Left cardiac atrium (tissue), 4 donors: ENCODE results near the gene KLHL41. TPM values are rescaled to one million over a fixed set of nuclear protein-coding genes. Genes with fewer than 3 reads are reported as not detected.

Experiments used
- ATAC-seq, 2 donors: fragments of 200-7000 bp; cut with Tn5 transposase; one replicate each; pipeline ENCODE4 v1.9.1; 2020; ENCODE audit warnings: mild to moderate bottlenecking in 2 of 2, moderate library complexity in 2 of 2
- DNase-seq: peaks from one replicate; pipeline ENCODE4 v3.0.0-alpha.2; 2020
- intact Hi-C, 2 donors: fragments of 100-400 bp; cut with DNase I; formaldehyde crosslinking; loops; one replicate each; pipeline versions ENCODE4 v1.14.1 to v1.15.1; 2022 to 2023
- long read RNA-seq: library from polyadenylated mRNA; unstranded; transcript quantifications from one replicate; pipeline ENCODE4 v2.0.0, GENCODE V29; 2021
- total RNA-seq, 2 donors: library from RNA; stranded (reverse); fragmentation: NEBNext Ultra II Directional; extraction: Animal tissue kit (Norgen Biotek cat#: 25700); gene quantifications; one replicate each; pipeline ENCODE4 v1.2.1, GENCODE V29; 2021
- donor health status: DM: no; HTN: yes; CAD: no.
- donor health status: DM: no; HTN: yes; CAD: no; lungs with severe emphysema.
- donor health status: DM: yes; HTN: yes; CAD: no.
- donor health status: Dilated cardiomyopathy.

Gene KLHL41
- total RNA-seq = 10 to 100 TPM; 92.0 to 95.9 TPM
- long read RNA-seq, transcript KLHL41-201 (6 exons, 2,464 nt) = major isoform, 45 of 50 reads
- long read RNA-seq, partial matches to known transcripts = 2 of 50 reads
- long read RNA-seq, other reads (novel, unspliced or antisense) = 3 of 50 reads

- ATAC-seq (peak; percentile 83 to 85), DNase-seq (no peak)
- intact Hi-C loops = no loop called here
Measured at GRCh38 chr2:169509298-169509885, at the start of gene KLHL41. TSS of gene KLHL41 (plus strand) at chr2:169509702. CDS start at chr2:169509779, 77 bp downstream.

DNA sequence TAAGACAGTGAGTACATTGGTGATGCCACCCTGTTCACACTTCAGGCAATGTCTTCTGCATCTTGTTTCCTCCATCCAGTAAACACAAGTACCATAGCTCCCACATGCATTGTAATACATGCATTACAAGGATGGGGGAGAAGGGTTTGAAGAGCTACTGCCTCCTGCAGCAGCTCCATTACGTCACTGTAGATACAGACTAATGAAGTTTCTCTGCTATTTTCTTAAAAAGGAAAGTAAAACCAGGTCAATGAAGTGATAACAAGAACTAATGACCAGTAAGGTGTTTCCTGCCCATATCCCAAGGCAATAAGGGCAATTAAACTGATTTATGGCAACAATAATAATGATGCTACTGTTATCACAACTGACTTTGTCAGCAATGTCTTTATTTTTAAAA is 48.4 kb upstream of the KLHL41 start:
- DNase-seq = no peak
- ATAC-seq = no peak
- intact Hi-C loops = no loop called here

DNA sequence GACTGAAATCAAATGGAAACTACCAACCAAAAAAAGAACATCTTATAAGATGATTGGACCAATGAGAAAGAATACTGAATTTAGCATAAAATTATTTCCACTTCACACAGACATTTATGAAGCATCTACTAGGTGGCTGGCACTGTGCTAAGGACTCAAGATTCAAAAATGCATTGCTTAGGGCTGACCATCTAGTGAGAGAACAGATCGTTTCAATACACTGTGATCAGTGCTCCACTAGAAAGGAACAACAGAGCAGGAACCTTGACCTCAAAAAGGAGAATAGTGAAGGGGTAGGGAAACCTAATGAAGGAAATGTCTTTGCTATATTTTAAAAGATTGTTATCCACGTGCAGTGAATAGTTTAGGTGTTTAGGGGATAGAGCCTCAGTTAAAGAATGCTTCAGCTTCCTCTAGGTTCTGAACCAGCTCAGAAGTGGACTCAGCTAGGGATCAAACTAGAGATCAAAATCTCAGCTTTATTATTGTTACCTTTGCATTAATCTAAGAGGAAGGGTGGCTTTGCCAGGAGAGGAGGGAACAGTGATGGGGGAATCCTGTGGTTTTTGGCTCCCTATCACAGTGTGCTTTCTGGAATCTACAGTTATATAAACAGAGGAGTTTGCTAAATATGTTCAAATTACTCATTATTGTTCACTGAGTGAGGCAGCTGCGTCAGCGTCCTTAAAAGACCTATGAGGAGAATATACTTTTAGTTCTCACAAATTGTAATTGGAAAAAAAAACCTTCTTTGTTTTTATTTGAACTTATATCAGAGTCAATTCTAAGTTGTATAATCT is 46.4 kb upstream of the KLHL41 start:
- intact Hi-C loops = no loop called here
- DNase-seq (no peak), ATAC-seq (peak in 1 of 2 donors; percentile 88)

- intact Hi-C loops = no loop called here
Measured at GRCh38 chr2:169464466-169464865, 45.0 kb upstream of the KLHL41 start.

DNA sequence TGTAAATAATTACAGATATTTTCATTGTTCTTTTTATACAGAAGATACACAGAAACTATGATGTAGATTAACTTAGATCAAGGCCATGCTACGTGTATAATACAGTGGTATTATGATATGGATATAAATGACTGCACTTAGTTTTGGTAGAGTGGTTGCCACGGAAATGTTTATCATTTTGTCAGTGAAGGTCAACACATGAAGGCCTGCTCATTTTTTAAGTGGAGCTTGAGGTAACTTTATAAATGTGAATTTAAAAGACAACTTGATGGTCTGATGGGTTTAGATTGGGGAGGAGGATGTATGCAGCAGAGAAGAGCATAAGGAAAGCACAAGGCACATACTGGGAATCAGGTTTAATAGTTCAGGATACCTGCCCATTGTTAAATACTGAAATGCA is 44.6 kb upstream of the KLHL41 start:
- ATAC-seq = no peak
- intact Hi-C loops = no loop called here
- no peak for DNase-seq

More at GRCh38 chr2:169464466-169464865, 45.0 kb upstream of the KLHL41 start:
- no peak for ATAC-seq
- DNase-seq = no peak

DNA sequence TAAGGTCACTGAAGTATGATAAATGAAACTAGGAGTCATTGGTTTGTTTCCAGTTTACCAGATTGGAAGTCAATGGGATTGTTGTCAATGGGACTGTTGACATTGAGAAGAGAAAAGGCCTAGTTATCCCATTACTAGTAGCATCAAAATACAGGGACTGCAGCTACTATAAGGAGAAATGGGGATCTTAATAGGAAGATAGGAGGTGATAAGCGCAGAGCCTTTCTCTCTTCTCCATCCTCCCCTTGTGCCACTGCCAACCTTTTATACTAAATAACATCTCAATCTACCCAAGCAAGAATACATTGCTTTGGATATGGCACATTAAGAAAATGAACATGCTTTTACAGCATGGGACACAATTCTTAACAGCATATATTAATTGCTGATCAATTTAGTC is 40.7 kb upstream of the KLHL41 start:
- intact Hi-C loops = no loop called here
- DNase-seq = no peak
- ATAC-seq = no peak

DNA sequence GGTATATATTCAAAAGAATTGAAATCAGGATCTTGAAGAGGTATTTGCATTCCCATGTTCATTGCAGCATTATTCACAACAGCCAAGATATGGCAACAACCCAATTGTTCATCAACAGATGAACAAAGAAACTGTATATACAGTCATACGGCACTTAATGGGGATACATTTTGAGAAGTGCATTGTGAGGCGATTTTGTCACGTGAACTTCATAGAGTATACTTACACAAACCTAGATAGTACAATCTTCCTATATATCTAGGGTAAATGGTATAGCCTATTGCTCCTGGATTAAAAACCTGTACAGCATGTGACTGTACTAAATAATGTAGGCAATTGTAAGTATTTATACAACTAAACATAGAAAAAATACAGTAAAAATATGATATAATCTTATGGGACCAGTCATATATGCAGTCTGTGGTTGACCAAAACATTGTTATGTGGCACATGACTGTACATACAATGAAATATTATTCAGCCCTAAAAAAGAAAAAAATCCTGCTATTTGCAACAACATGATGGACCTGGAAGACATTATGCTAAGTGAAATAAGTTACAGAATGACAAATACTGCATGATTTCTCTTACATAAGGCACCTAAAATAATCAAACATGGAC is 39.4 kb upstream of the KLHL41 start:
- intact Hi-C loops = no loop called here
- ATAC-seq (no peak), DNase-seq (no peak)

- ATAC-seq (no peak), DNase-seq (no peak)
- intact Hi-C loops = no loop called here
Measured at GRCh38 chr2:169472249-169472648, 37.3 kb upstream of the KLHL41 start.

DNA sequence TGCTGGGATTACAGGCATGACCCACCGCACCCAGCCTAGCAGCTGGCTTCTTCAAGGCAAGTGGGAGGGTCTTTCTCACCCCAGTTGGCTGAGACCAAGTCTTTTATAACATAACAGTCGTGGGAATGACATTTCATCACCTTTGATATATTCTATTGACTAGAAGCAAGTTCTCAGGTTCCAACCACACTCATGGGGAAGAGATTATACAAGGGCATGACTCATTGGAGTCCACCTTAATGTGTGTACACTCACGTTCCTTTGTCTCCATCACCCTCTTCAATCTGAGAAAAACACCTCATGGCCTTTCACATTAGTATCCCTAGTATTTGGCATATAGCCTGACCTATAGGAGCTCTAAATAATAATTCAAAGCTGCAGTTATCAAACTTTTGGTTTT is 33.0 kb upstream of the KLHL41 start:
- intact Hi-C loops = no loop called here
- DNase-seq (no peak), ATAC-seq (no peak)

DNA sequence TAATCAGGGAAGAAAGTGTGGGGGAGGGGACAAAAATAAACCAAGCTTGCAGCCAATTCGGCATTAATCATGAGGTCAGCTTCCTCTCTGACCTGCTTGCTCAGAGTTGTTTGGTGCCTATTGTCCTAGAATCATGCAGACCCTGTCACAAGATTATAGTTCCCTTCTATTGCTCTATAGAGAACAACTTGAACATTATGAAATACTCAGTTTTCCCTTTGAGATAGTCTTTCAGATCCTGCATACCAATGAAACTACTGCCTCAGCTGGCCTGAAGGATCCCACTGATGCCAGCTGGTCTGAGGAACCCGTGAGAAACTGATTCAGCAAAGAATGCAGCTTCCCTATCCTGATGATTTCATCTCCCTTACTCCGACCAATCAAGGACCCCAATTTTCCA is 31.2 kb upstream of the KLHL41 start:
- intact Hi-C loops = no loop called here
- DNase-seq = no peak
- peak; percentile 13 to 32 for ATAC-seq

DNA sequence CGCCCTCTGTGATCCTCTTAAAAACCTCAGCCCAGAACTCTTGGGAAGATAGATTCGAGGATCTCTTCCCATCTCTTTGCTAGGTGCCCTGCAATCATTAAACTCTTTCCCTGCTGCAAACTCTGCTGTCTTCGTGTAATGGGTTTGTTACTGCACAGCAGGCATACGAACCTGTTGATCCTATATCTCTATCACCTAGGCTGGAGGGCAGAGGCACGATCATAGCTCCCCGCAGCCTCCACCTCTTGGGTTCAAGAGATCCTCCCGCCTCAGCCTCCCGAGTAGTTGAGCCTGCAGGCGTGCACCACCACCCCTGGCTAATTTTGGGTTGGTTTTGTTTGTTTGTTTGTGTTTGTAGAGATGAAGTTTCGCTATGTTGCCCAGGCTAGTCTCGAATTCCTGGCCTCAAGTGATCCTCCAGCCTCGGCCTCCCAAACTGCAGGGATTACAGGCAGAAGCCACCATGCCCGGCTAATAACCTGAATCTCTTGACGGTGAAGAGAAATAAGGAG is 30.7 kb upstream of the KLHL41 start:
- ATAC-seq = no peak
- no peak for DNase-seq
- intact Hi-C loops = no loop called here

DNA sequence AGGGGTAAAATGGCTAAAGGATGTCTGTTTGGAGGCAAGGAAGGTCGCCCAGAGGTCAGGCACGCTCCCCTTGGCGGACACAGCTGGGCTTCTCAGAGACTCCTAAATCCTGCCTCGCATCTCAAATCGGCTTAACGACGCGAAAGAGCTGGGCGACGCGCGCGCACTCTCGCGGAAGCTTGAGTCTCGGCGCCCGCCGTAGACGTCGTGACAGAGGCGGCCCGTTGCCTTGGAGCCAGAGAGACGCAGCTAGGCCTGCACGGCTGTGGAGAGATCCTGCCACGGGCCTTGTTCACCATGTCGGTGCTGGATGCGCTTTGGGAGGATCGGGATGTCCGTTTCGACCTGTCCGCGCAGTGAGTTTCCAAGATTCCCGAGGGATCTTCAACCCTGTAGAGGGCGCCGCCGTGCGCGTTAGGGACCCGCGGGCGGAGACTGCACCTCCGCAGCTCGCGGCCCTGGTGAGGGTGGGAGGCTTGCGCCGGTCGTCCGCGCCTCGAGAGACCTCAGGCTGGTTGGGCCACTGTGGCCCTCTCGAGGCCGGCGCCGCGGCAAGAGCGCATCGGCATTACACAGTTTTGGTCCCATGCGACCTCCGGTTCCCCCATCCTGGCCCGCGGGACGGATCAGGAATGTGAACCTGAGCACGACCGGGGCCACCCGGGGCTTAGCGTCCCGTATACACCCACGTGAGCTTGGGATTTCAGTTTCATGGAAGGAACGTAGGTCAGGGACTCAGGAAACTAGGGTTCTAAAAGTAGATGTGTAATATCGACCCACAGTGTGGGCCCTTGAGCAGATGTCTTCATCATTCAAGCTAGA is 30.0 kb upstream of the KLHL41 start, which contains the start of gene BBS5:
Gene BBS5, plus strand, starts transcription at position 238 of the 822 bp plus-strand sequence. Its CDS starts 60 bp downstream, at position 298.
- DNase-seq = peak; percentile 91
- ATAC-seq = peak; percentile 97 to 98
- intact Hi-C loops = no loop called here

GRCh38 chr2:169480079-169480465 is 29.4 kb upstream of the KLHL41 start:
- intact Hi-C loops = no loop called here
- ATAC-seq (no peak), DNase-seq (no peak)

DNA sequence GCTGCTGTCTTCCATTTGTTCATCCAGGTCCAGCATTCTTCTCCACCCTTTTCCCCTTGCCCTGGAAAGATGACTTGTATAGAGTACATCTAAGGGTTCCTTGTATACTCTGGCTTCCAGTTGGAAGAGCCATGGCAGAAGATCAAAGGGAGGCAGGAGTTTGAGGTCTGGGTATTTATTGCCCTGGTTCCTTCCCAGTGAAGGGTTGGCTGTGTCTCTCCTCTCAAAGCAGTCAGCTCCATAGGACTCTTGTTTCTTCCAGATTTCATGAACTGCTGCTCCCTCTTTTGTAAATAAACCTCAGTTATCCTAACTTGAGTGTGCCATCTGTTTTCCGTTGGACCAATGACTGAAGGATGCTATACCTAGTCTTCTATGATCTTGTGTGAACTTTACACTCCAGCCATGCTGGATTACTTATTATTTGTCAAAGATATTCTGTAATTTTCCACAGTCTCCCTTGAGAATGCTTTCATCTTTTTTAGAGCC is 23.8 kb upstream of the KLHL41 start:
- DNase-seq (no peak), ATAC-seq (no peak)
- intact Hi-C loops = no loop called here

DNA sequence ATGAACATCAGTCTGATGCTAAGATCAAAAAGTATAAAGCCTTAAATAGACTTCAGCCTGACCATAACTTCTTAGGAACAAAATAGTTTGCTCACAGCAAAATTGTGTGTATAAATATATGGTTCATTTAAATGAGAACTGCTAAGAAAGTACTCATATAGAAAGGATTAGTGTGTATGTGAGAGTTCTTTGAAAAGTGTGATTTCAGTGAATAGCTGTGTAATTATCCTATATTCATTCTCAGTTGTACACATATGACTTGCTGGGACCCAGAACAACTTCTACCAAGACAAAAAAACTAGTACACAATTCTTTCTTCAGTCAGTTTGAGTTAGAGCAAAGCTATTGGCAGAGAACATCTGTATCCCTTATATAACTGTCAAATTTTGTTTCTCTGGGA is 23.0 kb upstream of the KLHL41 start:
- DNase-seq = no peak
- intact Hi-C loops = no loop called here
- no peak for ATAC-seq

DNA sequence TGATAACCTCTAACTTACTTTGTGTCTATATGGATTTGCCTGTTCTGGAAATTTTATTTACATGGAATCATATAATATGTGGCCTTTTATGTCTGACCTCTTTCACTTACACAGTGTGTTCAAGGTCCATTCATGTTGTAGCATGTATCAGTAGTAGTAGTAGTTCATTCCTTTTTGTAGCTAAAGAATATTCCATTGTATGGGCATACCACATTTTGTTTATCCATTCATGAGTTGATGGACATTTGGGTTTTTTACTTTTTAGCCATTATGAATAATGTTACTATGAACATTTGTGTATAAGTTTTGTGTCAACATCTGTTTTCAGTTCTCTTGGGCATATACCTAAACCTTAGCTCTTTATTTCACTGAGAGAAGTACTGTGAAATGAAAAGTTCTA is 18.7 kb upstream of the KLHL41 start:
- no peak for ATAC-seq
- no peak for DNase-seq
- intact Hi-C loops = no loop called here

DNA sequence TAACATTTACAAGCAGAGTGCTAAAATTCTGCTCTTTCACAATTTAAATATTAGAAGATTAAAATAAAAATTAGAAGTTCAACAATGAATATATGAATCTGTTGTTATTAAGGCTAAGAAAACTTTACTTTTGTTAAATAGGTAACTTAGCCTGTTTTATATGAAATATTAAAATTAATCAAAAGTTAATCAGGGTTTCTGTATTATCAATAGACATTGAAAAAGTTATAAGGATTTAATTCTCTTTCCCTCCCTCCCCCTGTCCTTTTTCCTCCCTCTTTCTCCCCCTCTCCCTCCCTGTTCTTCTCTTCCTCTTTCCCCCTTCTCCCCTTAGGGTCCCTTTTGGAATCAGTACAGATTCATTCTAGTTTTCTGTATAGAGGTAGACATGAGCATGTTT is 18.1 kb upstream of the KLHL41 start:
- DNase-seq = no peak
- intact Hi-C loops = no loop called here
- ATAC-seq = no peak

DNA sequence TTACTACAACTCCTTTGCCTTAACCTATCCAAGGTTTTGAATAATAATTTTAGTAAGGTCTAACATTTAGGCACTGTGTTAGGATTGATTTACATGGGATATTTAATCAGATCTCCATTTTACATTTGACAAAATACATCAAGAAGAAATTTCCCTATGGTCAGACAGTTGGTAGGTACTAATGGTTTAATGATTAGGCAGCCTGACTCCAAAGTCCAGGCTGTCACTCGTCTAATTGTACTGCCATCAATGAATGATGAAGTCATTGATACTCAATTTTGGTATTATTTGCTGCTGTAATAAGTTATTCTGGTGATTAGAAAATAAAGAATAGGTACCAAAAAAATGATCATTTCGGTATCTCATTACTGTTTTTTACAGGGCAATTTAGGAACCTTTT is 16.1 kb upstream of the KLHL41 start:
- DNase-seq (no peak), ATAC-seq (no peak)
- intact Hi-C loops = no loop called here

DNA sequence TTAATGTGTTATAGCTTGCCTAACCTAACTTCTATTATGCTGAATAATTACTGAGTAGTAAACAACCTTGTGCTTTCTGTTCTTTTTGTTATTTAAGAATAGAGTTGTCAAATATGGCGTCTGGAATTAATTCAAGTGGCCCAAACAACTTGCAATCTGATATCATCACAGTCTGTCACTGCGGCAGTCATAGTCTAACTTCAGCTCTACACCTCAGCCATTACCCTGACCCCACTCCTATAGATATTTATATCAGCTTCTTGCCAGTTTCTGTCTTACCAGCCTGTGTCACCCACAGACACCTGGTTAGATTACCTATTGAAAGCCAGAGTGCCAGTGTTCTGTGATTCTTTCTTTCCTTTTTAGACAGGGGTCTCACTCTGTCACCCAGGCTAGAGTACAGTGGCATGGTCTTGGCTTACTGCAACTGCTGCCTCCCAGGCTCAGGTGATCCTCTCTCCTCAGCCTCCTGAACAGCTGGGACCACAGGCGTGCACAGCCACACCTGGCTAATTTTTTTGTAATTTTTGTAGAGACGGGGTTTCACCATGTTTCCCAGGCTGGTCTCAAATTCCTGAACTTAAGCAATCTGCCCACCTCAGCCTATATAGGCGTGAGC is 14.1 kb upstream of the KLHL41 start:
- ATAC-seq (no peak), DNase-seq (no peak)
- intact Hi-C loops = no loop called here
